ENCODE data around the gene ANO10.

Gene ANO10

DNA sequence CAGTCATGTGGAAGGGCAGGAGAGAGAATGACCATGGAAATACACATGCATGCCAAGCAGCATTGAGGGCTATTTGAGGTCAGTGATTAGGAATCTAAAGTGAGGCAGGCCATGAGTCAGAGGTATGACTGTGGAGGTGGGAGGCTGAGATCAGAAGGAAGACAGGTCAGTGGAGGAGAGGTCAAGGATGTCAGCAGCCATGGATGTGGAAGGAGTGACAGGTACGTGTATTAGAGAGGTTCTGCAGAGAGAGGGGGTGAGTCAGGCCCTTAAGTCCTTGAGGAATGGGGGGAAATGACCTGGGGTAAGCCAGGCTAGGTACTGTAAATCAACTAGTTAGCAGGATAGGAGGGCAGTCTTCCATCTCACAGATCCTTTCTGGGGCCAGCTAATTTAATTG lies 166.6 kb downstream of the ANO10 start:
- no peak overlapping the region for H3K4me3 ChIP-seq (ENCODE audit: low read depth, low read length)
- TF ChIP-seq, protein P1, sequence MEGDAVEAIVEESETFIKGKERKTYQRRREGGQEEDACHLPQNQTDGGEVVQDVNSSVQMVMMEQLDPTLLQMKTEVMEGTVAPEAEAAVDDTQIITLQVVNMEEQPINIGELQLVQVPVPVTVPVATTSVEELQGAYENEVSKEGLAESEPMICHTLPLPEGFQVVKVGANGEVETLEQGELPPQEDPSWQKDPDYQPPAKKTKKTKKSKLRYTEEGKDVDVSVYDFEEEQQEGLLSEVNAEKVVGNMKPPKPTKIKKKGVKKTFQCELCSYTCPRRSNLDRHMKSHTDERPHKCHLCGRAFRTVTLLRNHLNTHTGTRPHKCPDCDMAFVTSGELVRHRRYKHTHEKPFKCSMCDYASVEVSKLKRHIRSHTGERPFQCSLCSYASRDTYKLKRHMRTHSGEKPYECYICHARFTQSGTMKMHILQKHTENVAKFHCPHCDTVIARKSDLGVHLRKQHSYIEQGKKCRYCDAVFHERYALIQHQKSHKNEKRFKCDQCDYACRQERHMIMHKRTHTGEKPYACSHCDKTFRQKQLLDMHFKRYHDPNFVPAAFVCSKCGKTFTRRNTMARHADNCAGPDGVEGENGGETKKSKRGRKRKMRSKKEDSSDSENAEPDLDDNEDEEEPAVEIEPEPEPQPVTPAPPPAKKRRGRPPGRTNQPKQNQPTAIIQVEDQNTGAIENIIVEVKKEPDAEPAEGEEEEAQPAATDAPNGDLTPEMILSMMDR (IDR thresholded peaks at IDR 0.05; ENCODE audit: low read depth, low read length), result no peak

DNA sequence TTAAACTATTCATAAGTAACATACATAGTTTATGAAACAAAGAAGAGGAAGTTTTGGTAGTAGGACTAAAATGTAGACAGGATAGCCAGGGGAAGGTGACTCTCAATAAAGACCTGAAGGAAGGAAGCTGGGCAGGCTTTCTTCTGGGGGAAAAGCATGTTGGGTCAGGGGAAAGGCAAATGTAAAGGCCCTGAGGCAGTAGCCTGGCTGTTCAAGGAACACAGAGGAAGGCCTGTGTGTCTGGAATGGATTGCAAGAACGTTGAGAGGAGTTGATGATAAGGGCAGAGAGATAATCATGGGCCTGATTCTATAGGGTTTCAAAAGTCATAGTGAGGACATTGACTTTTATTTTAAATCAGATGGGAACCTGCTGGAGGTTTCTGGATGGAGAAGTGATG lies 167.8 kb downstream of the ANO10 start:
- TF ChIP-seq, protein P1 (IDR thresholded peaks at IDR 0.05; ENCODE audit: low read depth, low read length), result no peak

DNA sequence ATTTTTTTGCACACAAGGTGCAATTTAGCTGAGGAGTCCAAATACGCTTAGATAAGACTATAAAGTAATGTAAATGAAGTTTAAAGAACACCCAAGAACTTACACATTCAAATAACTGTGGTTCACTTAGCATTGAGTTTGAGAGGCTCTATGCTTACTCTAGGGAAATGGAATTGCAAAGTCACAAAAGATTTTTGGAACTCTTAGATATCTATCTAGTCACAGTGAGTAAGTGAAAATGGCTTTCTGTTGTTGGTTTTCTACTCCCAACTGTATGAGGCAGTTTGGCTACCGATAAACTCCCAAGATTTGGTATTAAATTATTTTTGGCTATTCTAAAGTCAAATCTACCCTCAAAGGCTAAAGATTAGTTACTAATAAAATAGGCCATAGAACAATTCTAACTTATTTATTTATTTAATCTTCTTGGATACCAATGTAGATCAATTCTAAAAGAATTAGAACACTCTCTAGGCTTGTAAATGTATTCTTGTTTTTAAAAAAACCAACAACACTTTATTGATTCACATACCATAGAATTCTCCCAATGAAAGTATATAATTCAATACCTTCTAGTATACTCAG lies 170.0 kb downstream of the ANO10 start:
- TF ChIP-seq, protein P1 (IDR thresholded peaks at IDR 0.05; ENCODE audit: low read depth, low read length), result no peak
- no peak overlapping the region for H3K4me3 ChIP-seq (ENCODE audit: low read depth, low read length)

More for the DNA sequence above, 167.8 kb downstream of the ANO10 start:
- no peak overlapping the region for H3K4me3 ChIP-seq (ENCODE audit: low read depth, low read length)

DNA sequence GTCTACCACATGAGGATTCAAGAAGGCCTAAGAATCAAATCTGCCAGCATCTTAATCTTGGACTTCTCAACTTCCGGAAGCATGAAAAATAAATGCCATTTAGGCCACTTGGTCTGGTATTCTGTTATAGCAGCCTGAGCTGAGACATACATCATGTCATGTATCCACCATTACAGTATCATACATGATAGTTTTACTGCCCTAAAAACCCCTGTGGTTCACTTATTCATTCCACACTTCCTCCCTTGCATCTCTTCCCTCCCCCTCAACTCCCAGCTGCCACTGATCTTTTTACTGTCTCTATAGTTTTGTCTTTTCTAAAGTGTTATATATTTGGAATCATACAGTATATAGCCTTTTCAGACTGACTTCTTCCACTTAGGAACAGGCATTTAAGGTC lies 173.7 kb downstream of the ANO10 start:
- no peak overlapping the region for H3K4me3 ChIP-seq (ENCODE audit: low read depth, low read length)
- TF ChIP-seq, protein P1 (IDR thresholded peaks at IDR 0.05; ENCODE audit: low read depth, low read length), result no peak

- H3K4me3 ChIP-seq (ENCODE audit: low read depth, low read length), result no peak overlapping the region
- TF ChIP-seq, protein P1 (IDR thresholded peaks at IDR 0.05; ENCODE audit: low read depth, low read length), result no peak
Measured at GRCh38 chr3:43445820-43446219, 176.0 kb downstream of the ANO10 start.

- TF ChIP-seq, protein P1 (IDR thresholded peaks at IDR 0.05; ENCODE audit: low read depth, low read length), result no peak
- H3K4me3 ChIP-seq (ENCODE audit: low read depth, low read length), result no peak overlapping the region
Measured at GRCh38 chr3:43442872-43443395, 178.9 kb downstream of the ANO10 start.

GRCh38 chr3:43436507-43437140 lies 185.2 kb downstream of the ANO10 start:
- TF ChIP-seq, protein P1 (IDR thresholded peaks at IDR 0.05; ENCODE audit: low read depth, low read length), result no peak
- no peak overlapping the region for H3K4me3 ChIP-seq (ENCODE audit: low read depth, low read length)
